Neural cell (in vitro differentiated cells): Measurements from ENCODE around the gene ALDH1A1.

ENCODE experiments used
- CTCF ChIP-seq: fragments of 450-650 bp; IDR thresholded peaks from 2 replicates; pipeline ENCODE4 v1.5.1; 2014; ENCODE audit warnings: antibody characterized with exemption, mild to moderate bottlenecking, moderate library complexity; ENCODE audit not compliant: poor library complexity, severe bottlenecking
- SMC3 ChIP-seq: fragments of 450-650 bp; conservative IDR thresholded peaks from 2 replicates; pipeline ENCODE4 v1.6.1; 2014; ENCODE audit warnings: antibody characterized with exemption, mild to moderate bottlenecking, moderate library complexity; ENCODE audit not compliant: poor library complexity

- TF ChIP-seq CTCF (no peak), SMC3 (no peak)
Measured at GRCh38 chr9:72855321-72855720, 97.5 kb downstream of the ALDH1A1 start.
